HepG2 (cell line): ENCODE measurements around the gene SLIT3. TPM values are rescaled to one million over a fixed set of nuclear protein-coding genes. Genes with fewer than 3 reads are reported as not detected.

Source experiments
- ATAC-seq: fragments of 200-7000 bp; cut with Tn5 transposase; 3 replicates; pipeline ENCODE4 v1.9.1; 2020; ENCODE audit warnings: mild to moderate bottlenecking, moderate library complexity
- BruUV-seq: library from RNA; stranded (reverse); fragments of 400-500 nt; replicated peaks from 2 replicates; lab custom pipeline; 2021; lab: Mats Ljungman, UMichigan
- CTCF ChIA-PET: fragments of 300-600 bp; formaldehyde crosslinking; extraction: SDS; loops from one replicate; lab custom pipeline; 2021; ENCODE audit warnings: low total read pairs, inconsistent platforms, low intra/inter-chr PET ratio; lab: Yijun Ruan, JAX
- POLR2A ChIA-PET: fragments of 350-600 bp; sonication (Branson Sonifier 250); formaldehyde crosslinking; loops from one replicate; lab custom pipeline; 2020; ENCODE audit warnings: antibody characterized with exemption, inconsistent platforms; lab: Yijun Ruan, JAX
- DNase-seq: peaks from one replicate; pipeline ENCODE4 v3.0.0-alpha.2; 2015; ENCODE audit warnings: low spot score
- FAIRE-seq: peaks from 3 replicates; lab custom pipeline; 2011; peaks lifted over from hg19 to GRCh38; lab: Jason Lieb, UNC
- H2AFZ ChIP-seq: one replicate; pipeline ENCODE4 v1.6.1; 2011; ENCODE audit warnings: low read length, inconsistent platforms
- H3K27ac ChIP-seq: fragments of 300-600 bp; 3 replicates; pipeline ENCODE4 v1.8.0; 2011; ENCODE audit warnings: mixed run types, mild to moderate bottlenecking, mixed read lengths, low read length, inconsistent platforms; ENCODE audit not compliant: insufficient read depth; ENCODE audit errors: extremely low read length
- H3K27me3 ChIP-seq, 2 experiments: fragments of 200-600 bp in 1 of 2; 2 replicates in 1 of 2; 3 replicates in 1 of 2; pipeline versions ENCODE4 v1.6.0 to v1.8.0; 2011; ENCODE audit warnings: low read length in 2 of 2, mild to moderate bottlenecking in 2 of 2, moderate library complexity in 2 of 2, inconsistent platforms in 1 of 2; ENCODE audit not compliant: insufficient read depth in 2 of 2, control insufficient read depth in 1 of 2
- H3K36me3 ChIP-seq, 2 experiments: fragments of 200-600 bp in 1 of 2; replicated peaks in 1 of 2; 2 replicates in 1 of 2; 3 replicates in 1 of 2; pipeline versions ENCODE4 v1.5.1 to v1.8.0; 2011; ENCODE audit warnings: low read length in 2 of 2, inconsistent platforms in 1 of 2; ENCODE audit not compliant: insufficient read depth in 2 of 2, control insufficient read depth in 1 of 2
- H3K4me1 ChIP-seq: 2 replicates; pipeline ENCODE4 v1.5.1; 2012; ENCODE audit warnings: low read length, inconsistent platforms; ENCODE audit not compliant: insufficient read depth
- H3K4me2 ChIP-seq: 2 replicates; pipeline ENCODE4 v1.6.0; 2011; ENCODE audit warnings: low read depth, low read length, inconsistent platforms
- H3K4me3 ChIP-seq, 3 experiments: fragments of 200-600 bp in 1 of 3; sonication (generic), shearing (Covaris generic) in 1 of 3; replicated peaks in 1 of 3; 2 replicates each; pipeline ENCODE4 v1.5.1; 2011 to 2016; ENCODE audit warnings: low read length in 3 of 3, inconsistent platforms in 2 of 3, low read depth in 2 of 3, mild to moderate bottlenecking in 2 of 3, control low read depth in 1 of 3, mixed read lengths in 1 of 3; ENCODE audit not compliant: insufficient read depth in 1 of 3
- H3K79me2 ChIP-seq: one replicate; pipeline ENCODE4 v1.6.1; 2011; ENCODE audit warnings: low read length, inconsistent platforms; ENCODE audit not compliant: insufficient read depth
- H3K9ac ChIP-seq: 2 replicates; pipeline ENCODE4 v1.6.0; 2011; ENCODE audit warnings: mild to moderate bottlenecking, low read depth, low read length, inconsistent platforms; ENCODE audit not compliant: insufficient read depth
- H3K9me3 ChIP-seq: 2 replicates; pipeline ENCODE4 v1.5.1; 2012; ENCODE audit warnings: mild to moderate bottlenecking, low read length
- H4K20me1 ChIP-seq: 2 replicates; pipeline ENCODE4 v1.6.0; 2011; ENCODE audit warnings: inconsistent platforms, mild to moderate bottlenecking, low read length, moderate library complexity; ENCODE audit not compliant: insufficient read depth
- EZH2 ChIP-seq: conservative IDR thresholded peaks from 2 replicates; pipeline ENCODE4 v1.6.1; 2012; ENCODE audit warnings: mild to moderate bottlenecking, low read depth, low read length, moderate library complexity
- HES4 ChIP-seq: sonication (generic); formaldehyde crosslinking; IDR thresholded peaks from 2 replicates; pipeline ENCODE4 v1.9.0; 2021; ENCODE audit warnings: mild to moderate bottlenecking, missing genetic modification reagents, borderline replicate concordance
- MYC ChIP-seq: sonication (generic); formaldehyde crosslinking; IDR thresholded peaks from 2 replicates; pipeline ENCODE4 v1.9.0; 2021; ENCODE audit warnings: missing genetic modification reagents, borderline replicate concordance
- SMYD3 ChIP-seq: sonication (generic); formaldehyde crosslinking; IDR thresholded peaks from 2 replicates; pipeline ENCODE4 v1.8.1; 2023; ENCODE audit warnings: mild to moderate bottlenecking, missing genetic modification reagents
- TEAD2 ChIP-seq: sonication (generic); formaldehyde crosslinking; IDR thresholded peaks from 2 replicates; pipeline ENCODE4 v1.9.0; 2021; ENCODE audit warnings: missing genetic modification reagents
- ZBED4 ChIP-seq: sonication (generic); formaldehyde crosslinking; IDR thresholded peaks from 2 replicates; pipeline ENCODE4 v1.4.0; 2020; ENCODE audit warnings: missing genetic modification reagents, borderline replicate concordance
- ZNF121 ChIP-seq: sonication (generic); formaldehyde crosslinking; IDR thresholded peaks from 2 replicates; pipeline ENCODE4 v1.5.0; 2020; ENCODE audit warnings: mild to moderate bottlenecking, missing genetic modification reagents
- WGBS: methylation state at CpG from one replicate; pipeline ENCODE4 v1.1.6; 2017; ENCODE audit warnings: low lambda C conversion rate; 5-methylcytosine and 5-hydroxymethylcytosine counted together
- in situ Hi-C: cut with HindIII; loops from 2 replicates; pipeline ENCODE4 v1.10.0; 2017; ENCODE audit warnings: low pct_unique_long_range_greater_than_20kb; ENCODE audit not compliant: extremely low pct_ligation_motif_present
- intact Hi-C: fragments of 100-400 bp; cut with micrococcal nuclease; formaldehyde crosslinking; loops from one replicate; pipeline ENCODE4 v1.10.0; 2022; ENCODE audit not compliant: unreplicated experiment
- polyA plus RNA-seq, 8 experiments: library from polyadenylated mRNA; depleted of rRNA in 3 of 8; stranded (reverse) in 7 of 8; unstranded in 1 of 8; fragments of >200 nt; fragmentation: Illumina TruSeq in 4 of 8; extraction: Trizol in 4 of 8; gene quantifications; 2 replicates each; pipeline versions ENCODE4 v1.2.1 to v1.2.3, GENCODE V29; 2011 to 2016; ENCODE audit warnings: low read depth in 4 of 8, missing spikeins in 1 of 8, mixed read lengths in 1 of 8; ENCODE audit not compliant: insufficient read depth in 1 of 8
- total RNA-seq, 5 experiments: library from RNA; depleted of rRNA; stranded (reverse); fragments of >200 nt; fragmentation: Illumina TruSeq; extraction: Trizol; gene quantifications; 2 replicates each; pipeline ENCODE4 v1.2.3, GENCODE V29; 2016; ENCODE audit warnings: low read depth in 1 of 5

The SLIT3 gene
- total and polyA plus RNA-seq, 2 of the 13 experiments (the other 11 are each of a cell fraction or from before 2014, with no cell fraction given) = not detected

GRCh38 chr5:169251333-169252084 lies 49.4 kb downstream of the SLIT3 start:
- DNase-seq (no peak), FAIRE-seq (no peak)
- H3K9me3 ChIP-seq = no peaks in the 10 kb centered on the region
- in situ Hi-C loops = no loop called here
- intact Hi-C loops = no loop called here
- H3K4me2 ChIP-seq = no peak overlapping the region
- no TSS peak for BruUV-seq
- WGBS = 47% methylated on average over 8 of the region's 8 CpGs
- no peak overlapping the region for H3K9ac ChIP-seq
- no peak overlapping the region for H3K4me3 ChIP-seq
- POLR2A ChIA-PET = no interaction called here
- no peaks in the 10 kb centered on the region for H3K36me3 ChIP-seq
- TF ChIP-seq MYC (CRISPR knock-in tag) = no peak
- TF ChIP-seq ZBED4 (CRISPR knock-in tag) = no peak
- TF ChIP-seq, all 625 proteins: peak for 0
- no peak for ATAC-seq
- Histone ChIP-seq H4K20me1 (no peaks in the 10 kb centered on the region; the same call in 1 of the 2 replicates), H3K27me3 (no peaks in the 10 kb centered on the region; a peak in 1 of 5 replicates), H3K79me2 (no peaks in the 10 kb centered on the region), H3K4me1 (no peaks in the 10 kb centered on the region), H3K27ac (no peak overlapping the region), H2AFZ (no peak overlapping the region)
- CTCF ChIA-PET = no interaction called here

- FAIRE-seq = no peak
- Histone ChIP-seq H3K9ac (no peak overlapping the region), H3K27ac (no peak overlapping the region), H3K27me3 (no peaks in the 10 kb centered on the region; a peak in 1 of 5 replicates), H3K79me2 (no peaks in the 10 kb centered on the region), H2AFZ (no peak overlapping the region), H4K20me1 (no peaks in the 10 kb centered on the region; the same call in 1 of the 2 replicates), H3K36me3 (no peaks in the 10 kb centered on the region), H3K4me1 (no peaks in the 10 kb centered on the region), H3K4me3 (no peak overlapping the region), H3K9me3 (no peaks in the 10 kb centered on the region), H3K4me2 (no peak overlapping the region)
- ATAC-seq = no peak
- DNase-seq = no peak
- in situ Hi-C loops (no loop called here), intact Hi-C loops (no loop called here)
- ChIA-PET CTCF (no interaction called here), POLR2A (no interaction called here)
- no peak for TF ChIP-seq ZNF121 (CRISPR knock-in tag)
- TF ChIP-seq TEAD2 (CRISPR knock-in tag) = no peak
- no peak for TF ChIP-seq SMYD3
- TF ChIP-seq EZH2 = no peak
- TF ChIP-seq HES4 (CRISPR knock-in tag) = no peak
- BruUV-seq = no TSS peak
- 0% methylated on average over 4 of the region's 4 CpGs for WGBS
Observed at GRCh38 chr5:169250887-169251286, 50.1 kb downstream of the SLIT3 start.
